Measurements from ENCODE around the gene ENOX1.

ENOX1 gene

GRCh38 chr13:43784496-43784895 lies 2.3 kb downstream of the ENOX1 start:
- no peaks in the 10 kb centered on the region for H3K79me2 ChIP-seq (ENCODE audit: insufficient read depth, low read length)
- H3K9ac ChIP-seq (ENCODE audit: low read depth, low read length) = no peak overlapping the region
- no peak overlapping the region for H3K4me3 ChIP-seq (ENCODE audit: low read depth in 1 of 2, low read length in 2 of 2)
- no peak for DNase-seq
- H2AFZ ChIP-seq (ENCODE audit: low read depth, low read length) = no peak overlapping the region
- no peak overlapping the region for H3K27ac ChIP-seq (ENCODE audit: low read length)
- H4K20me1 ChIP-seq (ENCODE audit: insufficient read depth, low read length) = no peaks in the 10 kb centered on the region
- H3K4me1 ChIP-seq (ENCODE audit: insufficient read depth, low read length) = no peaks in the 10 kb centered on the region
- ATAC-seq (ENCODE audit: insufficient read depth, low read depth) = no peak
- no peak overlapping the region for H3K4me2 ChIP-seq (ENCODE audit: insufficient read depth, low read length)
- TF ChIP-seq CTCF (IDR thresholded peaks at IDR 0.05; ENCODE audit: borderline replicate concordance, extremely low read depth, low read length, poor library complexity, severe bottlenecking) (no peak), EZH2 (IDR thresholded peaks at IDR 0.05; ENCODE audit: borderline replicate concordance, low read depth, low read length, severe bottlenecking) (no peak)
- H3K27me3 ChIP-seq (ENCODE audit: insufficient read depth, low read length, poor library complexity) = peaks cover 3% of the 10 kb centered on the region
- H3K36me3 ChIP-seq (ENCODE audit: insufficient read depth, low read length) = no peaks in the 10 kb centered on the region
- H3K9me3 ChIP-seq (ENCODE audit: insufficient read depth, low read length, severe bottlenecking) = no peaks in the 10 kb centered on the region

GRCh38 chr13:43783820-43784219 lies 3.0 kb downstream of the ENOX1 start:
- Histone ChIP-seq H4K20me1 (ENCODE audit: insufficient read depth, low read length) (no peaks in the 10 kb centered on the region), H3K9me3 (ENCODE audit: insufficient read depth, low read length, severe bottlenecking) (no peaks in the 10 kb centered on the region), H2AFZ (ENCODE audit: low read depth, low read length) (no peak overlapping the region), H3K4me3 (ENCODE audit: low read depth in 1 of 2, low read length in 2 of 2) (no peak overlapping the region), H3K79me2 (ENCODE audit: insufficient read depth, low read length) (no peaks in the 10 kb centered on the region), H3K4me2 (ENCODE audit: insufficient read depth, low read length) (no peak overlapping the region), H3K4me1 (ENCODE audit: insufficient read depth, low read length) (no peaks in the 10 kb centered on the region), H3K27me3 (ENCODE audit: insufficient read depth, low read length, poor library complexity) (peaks cover 4% of the 10 kb centered on the region), H3K36me3 (ENCODE audit: insufficient read depth, low read length) (no peaks in the 10 kb centered on the region), H3K9ac (ENCODE audit: low read depth, low read length) (no peak overlapping the region), H3K27ac (ENCODE audit: low read length) (no peak overlapping the region)
- TF ChIP-seq EZH2 (IDR thresholded peaks at IDR 0.05; ENCODE audit: borderline replicate concordance, low read depth, low read length, severe bottlenecking) (no peak), CTCF (IDR thresholded peaks at IDR 0.05; ENCODE audit: borderline replicate concordance, extremely low read depth, low read length, poor library complexity, severe bottlenecking) (no peak)
- ATAC-seq (ENCODE audit: insufficient read depth, low read depth) = no peak
- no peak for DNase-seq

GRCh38 chr13:43782686-43783085 lies 4.1 kb downstream of the ENOX1 start:
- Histone ChIP-seq H3K9me3 (ENCODE audit: insufficient read depth, low read length, severe bottlenecking) (no peaks in the 10 kb centered on the region), H3K79me2 (ENCODE audit: insufficient read depth, low read length) (no peaks in the 10 kb centered on the region), H3K4me2 (ENCODE audit: insufficient read depth, low read length) (no peak overlapping the region), H3K27ac (ENCODE audit: low read length) (no peak overlapping the region), H3K4me3 (ENCODE audit: low read depth in 1 of 2, low read length in 2 of 2) (no peak overlapping the region), H2AFZ (ENCODE audit: low read depth, low read length) (no peak overlapping the region), H3K36me3 (ENCODE audit: insufficient read depth, low read length) (no peaks in the 10 kb centered on the region), H3K9ac (ENCODE audit: low read depth, low read length) (no peak overlapping the region), H3K27me3 (ENCODE audit: insufficient read depth, low read length, poor library complexity) (peaks cover 7% of the 10 kb centered on the region), H3K4me1 (ENCODE audit: insufficient read depth, low read length) (no peaks in the 10 kb centered on the region), H4K20me1 (ENCODE audit: insufficient read depth, low read length) (no peaks in the 10 kb centered on the region)
- ATAC-seq (ENCODE audit: insufficient read depth, low read depth) (no peak), DNase-seq (no peak)
- no peak for TF ChIP-seq CTCF (IDR thresholded peaks at IDR 0.05; ENCODE audit: borderline replicate concordance, extremely low read depth, low read length, poor library complexity, severe bottlenecking)
- no peak for TF ChIP-seq EZH2 (IDR thresholded peaks at IDR 0.05; ENCODE audit: borderline replicate concordance, low read depth, low read length, severe bottlenecking)

- Histone ChIP-seq H3K27me3 (ENCODE audit: insufficient read depth, low read length, poor library complexity) (peaks cover 7% of the 10 kb centered on the region), H3K4me3 (ENCODE audit: low read depth in 1 of 2, low read length in 2 of 2) (no peak overlapping the region)
- no peak for DNase-seq
Measured at GRCh38 chr13:43780666-43781065, 6.1 kb downstream of the ENOX1 start.

More at GRCh38 chr13:43780666-43781065, 6.1 kb downstream of the ENOX1 start:
- TF ChIP-seq CTCF (IDR thresholded peaks at IDR 0.05; ENCODE audit: borderline replicate concordance, extremely low read depth, low read length, poor library complexity, severe bottlenecking) (no peak), EZH2 (IDR thresholded peaks at IDR 0.05; ENCODE audit: borderline replicate concordance, low read depth, low read length, severe bottlenecking) (no peak)
- Histone ChIP-seq H3K4me2 (ENCODE audit: insufficient read depth, low read length) (no peak overlapping the region), H3K9me3 (ENCODE audit: insufficient read depth, low read length, severe bottlenecking) (no peaks in the 10 kb centered on the region), H4K20me1 (ENCODE audit: insufficient read depth, low read length) (no peaks in the 10 kb centered on the region), H2AFZ (ENCODE audit: low read depth, low read length) (no peak overlapping the region), H3K9ac (ENCODE audit: low read depth, low read length) (no peak overlapping the region), H3K4me1 (ENCODE audit: insufficient read depth, low read length) (no peaks in the 10 kb centered on the region), H3K79me2 (ENCODE audit: insufficient read depth, low read length) (no peaks in the 10 kb centered on the region), H3K36me3 (ENCODE audit: insufficient read depth, low read length) (no peaks in the 10 kb centered on the region), H3K27ac (ENCODE audit: low read length) (no peak overlapping the region)
- ATAC-seq (ENCODE audit: insufficient read depth, low read depth) = no peak
